Fibroblast of villous mesenchyme (primary cell): Measurements from ENCODE around the gene AGAP2. TPM values are rescaled to one million over a fixed set of nuclear protein-coding genes. Genes with fewer than 3 reads are reported as not detected.
A peak's percentile ranks its signal among the peaks of the same experiment; 100 is the strongest.

Source experiments
- DNase-seq: peaks from one replicate; pipeline ENCODE4 v3.0.0-alpha.2; 2010; ENCODE audit warnings: low read depth
- H3K4me3 ChIP-seq: 2 replicates; pipeline ENCODE4 v1.5.1; 2011; ENCODE audit warnings: low read depth, mild to moderate bottlenecking, low read length
- total RNA-seq: library from RNA; depleted of rRNA; stranded (reverse); fragments of >200 nt; gene quantifications from 2 replicates; pipeline ENCODE4 v1.2.3, GENCODE V29; 2012
- TF ChIP-seq, protein P1 (sequence below): IDR thresholded peaks from 2 replicates; pipeline ENCODE4 v1.5.1; 2012; ENCODE audit warnings: low read depth, mild to moderate bottlenecking, low read length; ENCODE audit not compliant: insufficient read depth

The AGAP2 gene
- total RNA-seq, 1 donor, result 0.43 TPM

DNA sequence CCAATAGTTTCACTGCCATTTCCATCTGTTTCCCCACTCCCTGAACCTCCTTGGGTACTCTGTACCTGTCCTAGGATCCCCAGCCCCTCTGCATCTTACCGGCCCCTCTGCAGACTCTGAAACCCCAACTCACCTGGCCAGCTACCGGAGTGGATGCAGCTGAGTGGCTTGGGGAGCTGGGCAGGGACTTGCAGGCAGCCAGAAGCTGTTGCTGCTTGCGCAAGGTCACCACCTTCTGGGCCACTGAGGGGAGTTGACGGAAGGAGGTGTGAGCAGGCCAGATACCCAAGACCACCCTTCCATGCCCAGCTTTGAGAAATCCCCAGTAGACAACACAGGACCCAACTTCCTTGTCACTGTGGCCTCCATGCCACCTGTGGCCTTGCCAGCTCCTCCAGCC lies 6.3 kb downstream of the AGAP2 start:
- H3K4me3 ChIP-seq, result no peak overlapping the region
- DNase-seq, result no peak
- TF ChIP-seq, protein P1, sequence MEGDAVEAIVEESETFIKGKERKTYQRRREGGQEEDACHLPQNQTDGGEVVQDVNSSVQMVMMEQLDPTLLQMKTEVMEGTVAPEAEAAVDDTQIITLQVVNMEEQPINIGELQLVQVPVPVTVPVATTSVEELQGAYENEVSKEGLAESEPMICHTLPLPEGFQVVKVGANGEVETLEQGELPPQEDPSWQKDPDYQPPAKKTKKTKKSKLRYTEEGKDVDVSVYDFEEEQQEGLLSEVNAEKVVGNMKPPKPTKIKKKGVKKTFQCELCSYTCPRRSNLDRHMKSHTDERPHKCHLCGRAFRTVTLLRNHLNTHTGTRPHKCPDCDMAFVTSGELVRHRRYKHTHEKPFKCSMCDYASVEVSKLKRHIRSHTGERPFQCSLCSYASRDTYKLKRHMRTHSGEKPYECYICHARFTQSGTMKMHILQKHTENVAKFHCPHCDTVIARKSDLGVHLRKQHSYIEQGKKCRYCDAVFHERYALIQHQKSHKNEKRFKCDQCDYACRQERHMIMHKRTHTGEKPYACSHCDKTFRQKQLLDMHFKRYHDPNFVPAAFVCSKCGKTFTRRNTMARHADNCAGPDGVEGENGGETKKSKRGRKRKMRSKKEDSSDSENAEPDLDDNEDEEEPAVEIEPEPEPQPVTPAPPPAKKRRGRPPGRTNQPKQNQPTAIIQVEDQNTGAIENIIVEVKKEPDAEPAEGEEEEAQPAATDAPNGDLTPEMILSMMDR, result no peak

DNA sequence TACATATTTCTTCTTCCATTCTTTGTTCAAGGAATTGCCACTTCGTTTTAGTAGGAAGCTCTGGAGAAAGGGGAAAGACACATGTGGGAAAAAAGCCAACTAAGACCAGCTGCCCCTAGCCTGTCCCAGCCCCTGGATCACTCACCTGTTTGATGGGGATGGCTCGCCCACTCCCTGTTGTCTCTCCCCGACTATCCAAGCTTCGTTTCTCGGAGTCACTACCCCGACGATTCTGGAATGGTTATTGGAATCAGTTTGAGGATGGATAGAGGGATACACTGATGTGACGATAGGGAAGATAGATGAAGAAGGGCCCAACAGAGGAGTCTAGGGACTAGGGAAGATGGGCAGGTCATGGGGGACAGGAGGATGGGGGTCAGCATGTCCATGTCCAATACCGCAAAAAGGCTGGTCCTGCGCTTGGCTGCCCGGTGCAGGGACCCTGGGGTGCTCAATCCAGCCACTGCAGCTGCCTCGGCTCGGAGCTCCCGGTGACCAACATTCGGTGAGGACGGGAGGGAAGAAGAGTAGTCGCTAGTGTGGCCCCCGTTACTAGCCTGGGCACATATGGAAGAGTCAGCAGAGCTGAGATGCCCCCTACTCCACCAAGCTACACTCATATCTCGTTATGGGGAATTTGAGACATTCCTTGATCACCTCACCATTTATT lies 7.0 kb downstream of the AGAP2 start:
- DNase-seq, result no peak
- TF ChIP-seq, protein P1, result no peak

DNA sequence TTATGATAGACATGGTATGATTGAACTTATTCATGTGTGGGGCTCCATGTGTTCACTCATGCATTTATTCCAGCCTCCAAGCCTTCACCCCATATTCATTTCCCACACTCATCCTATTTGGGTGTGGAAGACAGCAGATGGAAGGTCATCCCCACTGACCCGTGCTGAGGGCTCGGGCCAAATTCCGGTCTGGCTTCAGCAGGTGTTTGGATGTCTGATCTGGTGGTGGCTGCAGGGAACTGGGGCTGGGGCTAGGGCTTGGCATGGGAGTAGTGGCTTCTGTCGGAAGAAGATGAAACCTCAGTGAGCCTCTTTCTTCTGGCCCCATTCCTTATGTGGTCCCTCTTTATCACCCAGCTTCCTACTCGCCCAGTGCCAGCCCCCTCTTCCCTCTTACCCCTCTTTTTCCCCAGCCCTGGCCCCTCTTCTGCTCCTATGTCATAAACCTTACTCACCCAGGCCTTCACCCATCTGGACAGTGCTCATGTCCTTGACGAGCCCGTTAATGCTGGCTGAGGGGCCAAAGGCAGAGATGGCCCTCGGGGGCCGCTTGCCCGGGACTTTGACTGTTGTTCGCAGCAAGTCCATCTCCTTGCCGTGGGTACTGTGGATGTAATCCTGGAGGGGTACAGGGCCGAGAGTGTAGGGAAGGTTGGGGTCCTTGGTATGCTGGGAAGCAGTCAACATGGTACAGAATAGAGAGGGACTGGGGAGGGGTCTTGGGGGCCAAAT lies 8.0 kb downstream of the AGAP2 start:
- DNase-seq, result no peak
- TF ChIP-seq, protein P1, result no peak
- H3K4me3 ChIP-seq, result no peak overlapping the region

More for the DNA sequence above, 7.0 kb downstream of the AGAP2 start:
- H3K4me3 ChIP-seq, result no peak overlapping the region

DNA sequence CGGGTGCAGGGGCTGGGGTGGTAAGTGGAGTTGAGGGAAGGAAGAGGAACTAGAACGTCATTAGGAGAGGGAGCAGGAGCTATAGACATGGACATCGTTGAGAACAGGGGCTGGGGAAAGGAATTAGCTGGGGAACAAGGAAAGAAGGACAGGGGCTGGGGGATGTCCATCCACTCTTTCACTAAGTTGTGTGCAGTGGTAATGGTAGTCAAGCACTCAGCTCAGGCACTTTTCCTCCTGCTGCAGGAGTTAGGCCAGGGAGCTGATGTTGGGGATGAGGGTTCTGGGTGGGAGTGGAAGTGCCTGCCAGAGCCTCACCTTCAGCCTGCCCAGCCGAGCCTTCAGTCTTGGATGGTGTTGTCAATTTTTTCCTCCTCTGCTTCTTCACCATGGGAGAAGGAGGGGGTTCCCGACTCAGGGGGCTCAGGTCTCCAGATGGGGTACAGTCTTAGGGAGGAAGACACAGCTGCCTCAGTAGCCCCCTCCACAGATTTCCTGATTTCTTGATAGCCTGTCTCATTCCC lies 9.2 kb downstream of the AGAP2 start:
- no peak overlapping the region for H3K4me3 ChIP-seq
- no peak for DNase-seq
- TF ChIP-seq, protein P1, result no peak

DNA sequence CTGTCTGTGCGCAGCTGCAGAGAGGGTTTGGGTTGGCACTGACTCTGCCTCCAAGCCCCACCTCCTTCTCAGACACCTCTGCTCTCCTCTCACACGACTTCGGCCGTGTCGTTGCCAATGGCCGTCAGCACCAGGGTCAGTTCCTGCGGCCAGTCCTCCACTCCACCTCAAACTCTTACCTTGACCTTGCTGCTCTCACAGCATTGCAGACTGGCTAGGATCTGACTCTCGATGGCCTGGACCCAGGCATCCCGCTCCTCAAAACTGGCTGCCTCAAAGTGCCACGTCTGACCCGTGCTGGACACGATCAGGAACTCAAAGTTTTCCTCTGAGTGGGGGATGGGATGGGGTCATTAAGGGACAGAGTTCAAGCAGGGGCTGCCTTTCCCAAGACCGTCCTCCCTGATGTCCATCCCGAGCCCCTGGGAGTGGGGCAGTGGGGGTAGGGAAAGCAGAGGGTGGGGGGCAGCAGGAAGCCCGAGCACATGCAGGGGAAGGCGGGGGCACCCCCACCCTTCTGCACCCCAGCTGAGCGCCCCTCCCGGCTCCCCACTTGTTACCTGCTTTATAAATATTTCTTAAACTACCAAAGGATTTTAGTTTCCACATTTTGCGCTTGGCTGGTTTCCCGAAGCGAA lies 10.7 kb downstream of the AGAP2 start:
- DNase-seq, result no peak
- TF ChIP-seq, protein P1, result no peak
- H3K4me3 ChIP-seq, result no peak overlapping the region

DNA sequence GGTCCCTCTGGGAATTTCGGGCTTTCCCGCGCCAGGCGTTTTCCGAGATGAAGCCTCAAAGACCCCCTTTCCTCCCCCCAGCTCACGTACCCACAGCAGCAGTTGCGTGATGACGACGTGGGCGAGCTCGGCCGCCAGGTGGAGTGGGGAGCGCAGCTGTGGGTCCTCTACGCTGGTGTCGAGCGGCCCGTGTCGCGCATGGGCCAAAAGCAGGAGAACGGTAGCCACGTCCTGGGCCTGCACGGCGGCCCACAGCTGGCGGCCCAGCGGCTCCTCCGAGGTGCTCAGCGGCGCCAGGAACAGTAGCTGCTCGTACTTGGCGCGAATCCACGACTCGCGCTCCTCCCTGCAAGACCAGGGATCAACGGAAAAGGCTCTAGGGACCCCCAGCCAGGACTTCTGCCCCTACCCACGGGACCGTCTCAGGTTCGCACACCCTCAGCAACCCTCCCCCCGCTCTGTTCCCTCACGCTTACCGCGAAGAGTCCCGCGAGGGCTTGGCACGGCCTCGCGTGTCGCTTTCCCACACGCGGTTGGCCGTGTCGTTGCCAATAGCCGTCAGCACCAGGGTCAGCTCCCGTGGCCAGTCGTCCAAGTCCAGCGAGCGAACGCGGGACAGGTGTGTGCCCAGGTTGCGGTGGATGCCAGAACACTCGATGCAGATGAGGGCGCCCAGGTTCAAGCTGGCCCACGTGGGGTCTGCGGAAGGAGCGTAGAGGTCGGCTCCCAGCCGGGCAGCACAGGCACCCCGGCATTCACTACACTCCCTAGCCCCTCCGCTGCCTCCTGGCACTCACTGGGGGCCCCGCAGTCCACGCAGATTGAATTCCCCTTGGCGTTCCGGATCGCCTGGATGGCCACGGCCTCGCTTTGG lies 11.4 kb downstream of the AGAP2 start:
- peak; percentile 26 for DNase-seq
- TF ChIP-seq, protein P1, result peak; percentile 52
- H3K4me3 ChIP-seq, result peak overlapping the region; percentile 86
